ENCODE results near the gene NLRP1. TPM values are rescaled to one million over a fixed set of nuclear protein-coding genes. Genes with fewer than 3 reads are reported as not detected.

NLRP1 gene
- total RNA-seq, 1 donor from 2014 or later: 101 TPM

GRCh38 chr17:5516060-5516792 lies 68.1 kb downstream of the NLRP1 start:
- no peak for DNase-seq

- DNase-seq: no peak
Observed at GRCh38 chr17:5514976-5515375, 69.3 kb downstream of the NLRP1 start.

GRCh38 chr17:5513628-5514027 lies 70.7 kb downstream of the NLRP1 start:
- DNase-seq: no peak

GRCh38 chr17:5511401-5512225 lies 72.7 kb downstream of the NLRP1 start:
- peak; percentile 44 for DNase-seq

- no peak for DNase-seq
Observed at GRCh38 chr17:5510771-5511170, 73.5 kb downstream of the NLRP1 start.

- no peak for DNase-seq
Observed at GRCh38 chr17:5509482-5509881, 74.8 kb downstream of the NLRP1 start.

GRCh38 chr17:5508810-5509209 lies 75.5 kb downstream of the NLRP1 start:
- DNase-seq: no peak

- DNase-seq: no peak
Observed at GRCh38 chr17:5506307-5506706, 78.0 kb downstream of the NLRP1 start.

- no peak for DNase-seq
Observed at GRCh38 chr17:5502552-5502951, 81.8 kb downstream of the NLRP1 start.

- DNase-seq: no peak
Observed at GRCh38 chr17:5501685-5502084, 82.6 kb downstream of the NLRP1 start.

GRCh38 chr17:5500589-5501391 lies 83.5 kb downstream of the NLRP1 start:
- DNase-seq: peak; percentile 98

- DNase-seq: no peak
Observed at GRCh38 chr17:5500247-5500588, 84.1 kb downstream of the NLRP1 start.

- peak; percentile 64 for DNase-seq
Observed at GRCh38 chr17:5499476-5500231, 84.7 kb downstream of the NLRP1 start.

- no peak for DNase-seq
Observed at GRCh38 chr17:5492970-5493369, 91.3 kb downstream of the NLRP1 start.

- DNase-seq: no peak
Observed at GRCh38 chr17:5488752-5489151, 95.6 kb downstream of the NLRP1 start.

- DNase-seq: peak; percentile 100
Observed at GRCh38 chr17:5486206-5487124, 97.8 kb downstream of the NLRP1 start, which contains the start of gene MIS12. Gene MIS12 (plus strand): TSS chr17:5486566. CDS start chr17:5488863, 2,297 bp downstream.

GRCh38 chr17:5485270-5486205 lies 98.8 kb downstream of the NLRP1 start, which contains the start of gene DERL2:
Gene DERL2 (minus strand): TSS chr17:5486178. CDS start chr17:5486161, 17 bp downstream.
- peak; percentile 42 for DNase-seq

- no peak for DNase-seq
Observed at GRCh38 chr17:5481451-5481850, 102.9 kb downstream of the NLRP1 start.

GRCh38 chr17:5480962-5481361 lies 103.3 kb downstream of the NLRP1 start:
- no peak for DNase-seq

- no peak for DNase-seq
Observed at GRCh38 chr17:5478992-5479391, 105.3 kb downstream of the NLRP1 start.

Measured in tongue (tissue), 2 donors.